Karpas-422 (cell line): Measurements from ENCODE around the gene C1orf105. TPM values are rescaled to one million over a fixed set of nuclear protein-coding genes. Genes with fewer than 3 reads are reported as not detected.

Experiments used
- DNase-seq: peaks from one replicate; pipeline ENCODE4 v3.0.0-alpha.2; 2015
- H2AFZ ChIP-seq: fragments of 200-600 bp; sonication (generic); 2 replicates; pipeline ENCODE4 v1.6.1; 2014; ENCODE audit warnings: antibody characterized with exemption, low read length, mixed read lengths
- H3K27ac ChIP-seq: fragments of 200-600 bp; sonication (generic); 2 replicates; pipeline ENCODE4 v1.5.1; 2014; ENCODE audit warnings: mild to moderate bottlenecking, low read length, moderate library complexity
- H3K27me3 ChIP-seq: fragments of 200-600 bp; sonication (generic); 2 replicates; pipeline ENCODE4 v1.6.1; 2014; ENCODE audit warnings: low read length, mixed read lengths
- H3K36me3 ChIP-seq: fragments of 200-600 bp; sonication (generic); 2 replicates; pipeline ENCODE4 v1.6.1; 2014; ENCODE audit warnings: low read length, mixed read lengths; ENCODE audit not compliant: insufficient read depth
- H3K4me1 ChIP-seq: fragments of 200-600 bp; sonication (generic); 2 replicates; pipeline ENCODE4 v1.6.1; 2014; ENCODE audit warnings: mild to moderate bottlenecking, low read length, mixed read lengths
- H3K4me2 ChIP-seq: fragments of 200-600 bp; sonication (generic); 2 replicates; pipeline ENCODE4 v1.6.1; 2014; ENCODE audit warnings: low read length, low read depth, mild to moderate bottlenecking; ENCODE audit not compliant: poor library complexity, severe bottlenecking
- H3K4me3 ChIP-seq: fragments of 200-600 bp; sonication (generic); 2 replicates; pipeline ENCODE4 v1.5.1; 2014; ENCODE audit warnings: mild to moderate bottlenecking, antibody characterized with exemption, low read length, mixed read lengths
- H3K79me2 ChIP-seq: fragments of 200-600 bp; sonication (generic); 2 replicates; pipeline ENCODE4 v1.6.1; 2014; ENCODE audit warnings: mild to moderate bottlenecking, low read length, mixed read lengths
- H3K9ac ChIP-seq: fragments of 200-600 bp; sonication (generic); 2 replicates; pipeline ENCODE4 v1.6.0; 2014; ENCODE audit warnings: low read length
- H3K9me2 ChIP-seq: fragments of 200-600 bp; sonication (generic), shearing (Covaris generic); replicated peaks from 2 replicates; pipeline ENCODE4 v1.6.0; 2014; ENCODE audit warnings: mild to moderate bottlenecking, low read length, moderate library complexity; ENCODE audit not compliant: insufficient read depth
- H3K9me3 ChIP-seq: fragments of 300-700, 200-600 bp; sonication (generic); 2 replicates; pipeline ENCODE4 v1.6.1; 2014; ENCODE audit warnings: low read length, mixed read lengths
- H4K20me1 ChIP-seq: fragments of 200-600 bp; sonication (generic); 2 replicates; pipeline ENCODE4 v1.6.1; 2014; ENCODE audit warnings: mild to moderate bottlenecking, antibody characterized with exemption, low read length, low read depth; ENCODE audit not compliant: insufficient read depth
- total RNA-seq: library from RNA; depleted of rRNA; stranded (reverse); fragments of >200 nt; shearing (Covaris generic); gene quantifications from 2 replicates; pipeline ENCODE4 v1.2.3, GENCODE V29; 2014; ENCODE audit warnings: low replicate concordance

C1orf105 gene
- total RNA-seq, 1 experiment from 2014 or later = not detected

GRCh38 chr1:172500207-172500606 lies 79.7 kb downstream of the C1orf105 start:
- no peaks in the 10 kb centered on the region for H4K20me1 ChIP-seq
- H2AFZ ChIP-seq = no peak overlapping the region
- no peak overlapping the region for H3K4me2 ChIP-seq
- H3K9ac ChIP-seq = no peak overlapping the region
- no peaks in the 10 kb centered on the region for H3K4me1 ChIP-seq
- no peak overlapping the region for H3K4me3 ChIP-seq
- H3K79me2 ChIP-seq = no peaks in the 10 kb centered on the region
- no peaks in the 10 kb centered on the region for H3K9me2 ChIP-seq
- DNase-seq = no peak
- no peaks in the 10 kb centered on the region for H3K27me3 ChIP-seq
- H3K36me3 ChIP-seq = no peaks in the 10 kb centered on the region
- no peak overlapping the region for H3K27ac ChIP-seq
- H3K9me3 ChIP-seq = no peaks in the 10 kb centered on the region

- Histone ChIP-seq H3K79me2 (no peaks in the 10 kb centered on the region), H2AFZ (no peak overlapping the region), H3K4me1 (no peaks in the 10 kb centered on the region), H3K36me3 (no peaks in the 10 kb centered on the region), H4K20me1 (no peaks in the 10 kb centered on the region), H3K9me2 (no peaks in the 10 kb centered on the region), H3K9me3 (no peaks in the 10 kb centered on the region), H3K4me3 (no peak overlapping the region), H3K27ac (no peak overlapping the region), H3K4me2 (no peak overlapping the region), H3K27me3 (0 out of 2 replicates have a peak, but pooled peaks cover 3% of the 10 kb centered on the region), H3K9ac (no peak overlapping the region)
- DNase-seq = no peak
These were observed 87.3 kb downstream of the C1orf105 start for GRCh38 chr1:172507741-172508140.

GRCh38 chr1:172510479-172510878 lies 90.0 kb downstream of the C1orf105 start:
- no peaks in the 10 kb centered on the region for H4K20me1 ChIP-seq
- no peaks in the 10 kb centered on the region for H3K4me1 ChIP-seq
- H2AFZ ChIP-seq = no peak overlapping the region
- no peaks in the 10 kb centered on the region for H3K79me2 ChIP-seq
- H3K27ac ChIP-seq = no peak overlapping the region
- no peak overlapping the region for H3K4me2 ChIP-seq
- no peaks in the 10 kb centered on the region for H3K9me3 ChIP-seq
- H3K36me3 ChIP-seq = no peaks in the 10 kb centered on the region
- H3K4me3 ChIP-seq = no peak overlapping the region
- H3K9me2 ChIP-seq = no peaks in the 10 kb centered on the region
- no peak overlapping the region for H3K9ac ChIP-seq
- 0 out of 2 replicates have a peak, but pooled peaks cover 3% of the 10 kb centered on the region for H3K27me3 ChIP-seq
- no peak for DNase-seq

GRCh38 chr1:172512591-172512990 lies 92.1 kb downstream of the C1orf105 start:
- Histone ChIP-seq H3K79me2 (no peaks in the 10 kb centered on the region), H3K9ac (no peak overlapping the region), H3K27ac (no peak overlapping the region), H3K4me2 (no peak overlapping the region), H3K4me1 (no peaks in the 10 kb centered on the region), H4K20me1 (no peaks in the 10 kb centered on the region), H2AFZ (no peak overlapping the region), H3K36me3 (no peaks in the 10 kb centered on the region), H3K9me2 (no peaks in the 10 kb centered on the region), H3K9me3 (no peaks in the 10 kb centered on the region), H3K4me3 (no peak overlapping the region), H3K27me3 (no peaks in the 10 kb centered on the region)
- no peak for DNase-seq

- H3K4me2 ChIP-seq = no peak overlapping the region
- no peaks in the 10 kb centered on the region for H3K36me3 ChIP-seq
- no peaks in the 10 kb centered on the region for H3K79me2 ChIP-seq
- no peak overlapping the region for H3K9ac ChIP-seq
- no peak overlapping the region for H3K27ac ChIP-seq
- H3K4me1 ChIP-seq = no peaks in the 10 kb centered on the region
- H3K4me3 ChIP-seq = no peak overlapping the region
- no peaks in the 10 kb centered on the region for H3K9me2 ChIP-seq
- H2AFZ ChIP-seq = no peak overlapping the region
- H3K9me3 ChIP-seq = no peaks in the 10 kb centered on the region
- no peaks in the 10 kb centered on the region for H3K27me3 ChIP-seq
- no peaks in the 10 kb centered on the region for H4K20me1 ChIP-seq
- DNase-seq = no peak
These were observed 93.0 kb downstream of the C1orf105 start for GRCh38 chr1:172513479-172513878.

- Histone ChIP-seq H3K27ac (no peak overlapping the region), H3K9ac (no peak overlapping the region), H3K4me1 (no peaks in the 10 kb centered on the region), H3K36me3 (no peaks in the 10 kb centered on the region), H3K9me3 (no peaks in the 10 kb centered on the region), H3K27me3 (no peaks in the 10 kb centered on the region), H3K4me2 (no peak overlapping the region), H3K9me2 (no peaks in the 10 kb centered on the region), H3K4me3 (no peak overlapping the region), H4K20me1 (no peaks in the 10 kb centered on the region), H3K79me2 (no peaks in the 10 kb centered on the region), H2AFZ (no peak overlapping the region)
- no peak for DNase-seq
These were observed 93.6 kb downstream of the C1orf105 start for GRCh38 chr1:172514108-172514507.

- DNase-seq = no peak
- Histone ChIP-seq H3K4me3 (no peak overlapping the region), H3K9me3 (no peaks in the 10 kb centered on the region), H2AFZ (no peak overlapping the region), H3K4me2 (no peak overlapping the region), H3K27ac (no peak overlapping the region), H3K27me3 (no peaks in the 10 kb centered on the region), H3K36me3 (no peaks in the 10 kb centered on the region), H3K9ac (no peak overlapping the region), H3K9me2 (no peaks in the 10 kb centered on the region), H3K79me2 (no peaks in the 10 kb centered on the region), H3K4me1 (no peaks in the 10 kb centered on the region), H4K20me1 (no peaks in the 10 kb centered on the region)
These were observed 95.0 kb downstream of the C1orf105 start for GRCh38 chr1:172515436-172515835.

GRCh38 chr1:172515927-172516326 lies 95.4 kb downstream of the C1orf105 start:
- no peak overlapping the region for H3K4me2 ChIP-seq
- H3K9me2 ChIP-seq = no peaks in the 10 kb centered on the region
- no peak overlapping the region for H2AFZ ChIP-seq

GRCh38 chr1:172517081-172517480 lies 96.6 kb downstream of the C1orf105 start:
- no peak for DNase-seq
- no peak overlapping the region for H3K4me3 ChIP-seq
- H3K4me1 ChIP-seq = no peaks in the 10 kb centered on the region
- no peak overlapping the region for H2AFZ ChIP-seq
- H3K36me3 ChIP-seq = no peaks in the 10 kb centered on the region
- H3K9ac ChIP-seq = no peak overlapping the region
- H3K79me2 ChIP-seq = no peaks in the 10 kb centered on the region
- no peak overlapping the region for H3K27ac ChIP-seq
- no peaks in the 10 kb centered on the region for H4K20me1 ChIP-seq
- no peaks in the 10 kb centered on the region for H3K9me3 ChIP-seq
- no peaks in the 10 kb centered on the region for H3K9me2 ChIP-seq
- H3K4me2 ChIP-seq = no peak overlapping the region
- no peaks in the 10 kb centered on the region for H3K27me3 ChIP-seq

More at GRCh38 chr1:172515927-172516326, 95.4 kb downstream of the C1orf105 start:
- no peak overlapping the region for H3K9ac ChIP-seq
- no peak overlapping the region for H3K27ac ChIP-seq
- no peaks in the 10 kb centered on the region for H3K9me3 ChIP-seq
- no peaks in the 10 kb centered on the region for H4K20me1 ChIP-seq
- H3K27me3 ChIP-seq = no peaks in the 10 kb centered on the region
- no peaks in the 10 kb centered on the region for H3K36me3 ChIP-seq
- H3K4me1 ChIP-seq = no peaks in the 10 kb centered on the region
- no peaks in the 10 kb centered on the region for H3K79me2 ChIP-seq
- DNase-seq = no peak
- no peak overlapping the region for H3K4me3 ChIP-seq
